OCI-LY1 (cell line): Measurements from ENCODE around the gene DENND5A.

ENCODE experiments used
- H2AFZ ChIP-seq: fragments of 200-600 bp; sonication (generic), shearing (Covaris generic); 2 replicates; pipeline ENCODE4 v1.6.0; 2014; ENCODE audit warnings: antibody characterized with exemption, mild to moderate bottlenecking, low read length
- H3F3A ChIP-seq: fragments of 200-600 bp; sonication (generic), shearing (Covaris generic); 2 replicates; pipeline ENCODE4 v1.6.0; 2014; ENCODE audit warnings: mild to moderate bottlenecking, antibody characterized with exemption, low read length, moderate library complexity; ENCODE audit not compliant: insufficient read depth
- H3K27ac ChIP-seq: fragments of 200-600 bp; sonication (generic); 2 replicates; pipeline ENCODE4 v1.5.1; 2014; ENCODE audit warnings: low read length, mixed run types, mild to moderate bottlenecking, low read depth; ENCODE audit not compliant: poor library complexity, severe bottlenecking
- H3K27me3 ChIP-seq: fragments of 200-600 bp; sonication (generic); 2 replicates; pipeline ENCODE4 v1.6.0; 2014; ENCODE audit warnings: antibody characterized with exemption, mild to moderate bottlenecking, low read length, moderate library complexity; ENCODE audit not compliant: insufficient read depth
- H3K36me3 ChIP-seq: fragments of 200-600 bp; sonication (generic); 2 replicates; pipeline ENCODE4 v1.6.1; 2014; ENCODE audit warnings: mild to moderate bottlenecking, antibody characterized with exemption, low read length, moderate library complexity, mixed read lengths; ENCODE audit not compliant: insufficient read depth
- H3K4me1 ChIP-seq: fragments of 200-600 bp; sonication (generic); 2 replicates; pipeline ENCODE4 v1.5.1; 2014; ENCODE audit warnings: mild to moderate bottlenecking, low read length, moderate library complexity; ENCODE audit not compliant: insufficient read depth, severe bottlenecking
- H3K4me2 ChIP-seq: fragments of 200-600 bp; sonication (generic), shearing (Covaris generic); 2 replicates; pipeline ENCODE4 v1.6.1; 2014; ENCODE audit warnings: low read length
- H3K4me3 ChIP-seq: fragments of 200-600 bp; sonication (generic); 2 replicates; pipeline ENCODE4 v1.5.1; 2014; ENCODE audit warnings: low read length, low read depth, mild to moderate bottlenecking, mixed read lengths; ENCODE audit not compliant: poor library complexity, severe bottlenecking
- H3K79me2 ChIP-seq: fragments of 200-600 bp; shearing (Covaris generic); 2 replicates; pipeline ENCODE4 v1.6.1; 2016; ENCODE audit warnings: mixed run types, low read length, mixed read lengths; ENCODE audit not compliant: insufficient read depth
- H3K9ac ChIP-seq: fragments of 200-600 bp; sonication (generic), shearing (Covaris generic); 2 replicates; pipeline ENCODE4 v1.6.1; 2014; ENCODE audit warnings: mild to moderate bottlenecking, low read length, mixed read lengths
- H3K9me2 ChIP-seq: fragments of 200-600 bp; sonication (generic), shearing (Covaris generic); 2 replicates; pipeline ENCODE4 v1.6.1; 2014; ENCODE audit warnings: low read depth, mild to moderate bottlenecking, low read length, mixed read lengths
- H3K9me3 ChIP-seq: fragments of 200-600 bp; shearing (Covaris generic); 2 replicates; pipeline ENCODE4 v1.6.1; 2014; ENCODE audit warnings: low read length, mixed read lengths
- H4K20me1 ChIP-seq: fragments of 200-600 bp; sonication (generic), shearing (Covaris generic); 2 replicates; pipeline ENCODE4 v1.6.0; 2016; ENCODE audit warnings: mild to moderate bottlenecking, low read length; ENCODE audit not compliant: insufficient read depth
- EZH2 ChIP-seq: fragments of 200-600 bp; sonication (generic), shearing (Covaris generic); IDR thresholded peaks from 2 replicates; pipeline ENCODE4 v1.8.0; 2017; ENCODE audit warnings: borderline replicate concordance, mixed run types, mild to moderate bottlenecking, antibody characterized with exemption, low read length, moderate library complexity, mixed read lengths
- TF ChIP-seq, protein P1 (sequence below): fragments of 200-600 bp; sonication (generic), shearing (Covaris generic); IDR thresholded peaks from 2 replicates; pipeline ENCODE4 v1.5.1; 2017; ENCODE audit warnings: mild to moderate bottlenecking, antibody characterized with exemption, low read length, moderate library complexity, mixed read lengths

DENND5A gene

DNA sequence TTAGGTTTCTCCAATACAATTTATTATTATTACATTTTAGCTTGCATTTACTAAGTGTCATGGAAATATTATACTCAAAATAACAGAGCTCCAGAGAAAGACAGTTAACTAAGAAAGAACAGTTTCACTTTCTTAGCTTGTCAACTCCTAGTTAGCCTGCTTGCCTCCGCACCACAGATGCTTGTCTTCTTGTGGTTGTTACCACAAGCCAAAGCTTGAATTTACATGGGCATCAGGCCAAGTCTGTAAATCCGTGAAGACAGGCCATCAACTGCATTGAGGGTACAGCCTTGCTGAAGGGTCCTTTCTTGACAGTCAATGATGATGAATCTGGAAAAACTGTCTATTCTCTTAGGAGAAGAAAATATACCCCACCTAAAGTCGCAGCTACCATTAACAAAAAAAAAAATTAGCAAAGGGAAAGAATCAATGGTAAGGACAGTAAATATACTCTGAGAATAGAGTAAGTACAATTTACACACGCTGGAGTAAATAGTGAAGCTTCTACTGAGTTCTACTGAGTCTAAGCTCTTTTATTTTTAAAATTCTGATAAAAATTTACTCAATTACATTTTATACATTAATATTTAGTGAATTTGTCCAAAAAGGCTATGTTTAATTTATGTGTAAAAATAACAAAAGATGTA lies 15.6 kb upstream of the DENND5A start:
- Histone ChIP-seq H3F3A (no peaks in the 10 kb centered on the region), H3K27ac (peak overlapping the region; percentile 52), H3K4me3 (peak overlapping the region; percentile 14), H3K4me2 (peak overlapping the region; percentile 43; the same call in 1 of the 2 replicates), H3K9ac (no peak overlapping the region), H3K9me2 (no peaks in the 10 kb centered on the region), H4K20me1 (no peaks in the 10 kb centered on the region), H2AFZ (no peak overlapping the region), H3K4me1 (peaks cover 17% of the 10 kb centered on the region), H3K27me3 (no peaks in the 10 kb centered on the region), H3K36me3 (peaks cover 9% of the 10 kb centered on the region), H3K9me3 (no peaks in the 10 kb centered on the region), H3K79me2 (no peaks in the 10 kb centered on the region)
- TF ChIP-seq, protein P1, sequence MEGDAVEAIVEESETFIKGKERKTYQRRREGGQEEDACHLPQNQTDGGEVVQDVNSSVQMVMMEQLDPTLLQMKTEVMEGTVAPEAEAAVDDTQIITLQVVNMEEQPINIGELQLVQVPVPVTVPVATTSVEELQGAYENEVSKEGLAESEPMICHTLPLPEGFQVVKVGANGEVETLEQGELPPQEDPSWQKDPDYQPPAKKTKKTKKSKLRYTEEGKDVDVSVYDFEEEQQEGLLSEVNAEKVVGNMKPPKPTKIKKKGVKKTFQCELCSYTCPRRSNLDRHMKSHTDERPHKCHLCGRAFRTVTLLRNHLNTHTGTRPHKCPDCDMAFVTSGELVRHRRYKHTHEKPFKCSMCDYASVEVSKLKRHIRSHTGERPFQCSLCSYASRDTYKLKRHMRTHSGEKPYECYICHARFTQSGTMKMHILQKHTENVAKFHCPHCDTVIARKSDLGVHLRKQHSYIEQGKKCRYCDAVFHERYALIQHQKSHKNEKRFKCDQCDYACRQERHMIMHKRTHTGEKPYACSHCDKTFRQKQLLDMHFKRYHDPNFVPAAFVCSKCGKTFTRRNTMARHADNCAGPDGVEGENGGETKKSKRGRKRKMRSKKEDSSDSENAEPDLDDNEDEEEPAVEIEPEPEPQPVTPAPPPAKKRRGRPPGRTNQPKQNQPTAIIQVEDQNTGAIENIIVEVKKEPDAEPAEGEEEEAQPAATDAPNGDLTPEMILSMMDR, result no peak
- TF ChIP-seq EZH2, result no peak

DNA sequence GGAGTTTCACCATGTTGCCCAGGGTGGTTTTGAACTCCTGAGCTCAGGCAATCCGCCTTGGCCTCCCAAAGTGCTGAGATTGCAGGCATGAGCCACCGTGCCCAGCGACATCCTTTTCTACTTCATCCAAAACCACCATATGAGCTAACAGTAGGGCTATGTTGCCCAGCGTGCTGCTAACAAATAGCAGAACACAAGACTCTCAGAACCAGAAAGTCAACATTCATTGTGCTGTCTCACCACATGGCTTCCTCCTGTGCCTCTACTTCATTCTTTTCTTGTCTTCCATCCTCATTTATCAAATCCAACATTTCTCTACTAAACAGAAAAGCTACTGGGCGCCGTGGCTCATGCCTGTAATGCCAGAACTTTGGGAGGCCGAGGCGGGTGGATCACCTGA lies 12.0 kb upstream of the DENND5A start:
- Histone ChIP-seq H3K9me2 (no peaks in the 10 kb centered on the region), H3F3A (no peaks in the 10 kb centered on the region), H3K4me3 (no peak overlapping the region), H4K20me1 (no peaks in the 10 kb centered on the region), H3K36me3 (peaks cover 5% of the 10 kb centered on the region), H3K79me2 (no peaks in the 10 kb centered on the region), H3K9ac (no peak overlapping the region), H3K27me3 (no peaks in the 10 kb centered on the region), H3K4me2 (no peak overlapping the region), H3K4me1 (peaks cover 17% of the 10 kb centered on the region), H3K9me3 (no peaks in the 10 kb centered on the region), H3K27ac (no peak overlapping the region), H2AFZ (no peak overlapping the region)
- TF ChIP-seq, protein P1, result no peak
- no peak for TF ChIP-seq EZH2

DNA sequence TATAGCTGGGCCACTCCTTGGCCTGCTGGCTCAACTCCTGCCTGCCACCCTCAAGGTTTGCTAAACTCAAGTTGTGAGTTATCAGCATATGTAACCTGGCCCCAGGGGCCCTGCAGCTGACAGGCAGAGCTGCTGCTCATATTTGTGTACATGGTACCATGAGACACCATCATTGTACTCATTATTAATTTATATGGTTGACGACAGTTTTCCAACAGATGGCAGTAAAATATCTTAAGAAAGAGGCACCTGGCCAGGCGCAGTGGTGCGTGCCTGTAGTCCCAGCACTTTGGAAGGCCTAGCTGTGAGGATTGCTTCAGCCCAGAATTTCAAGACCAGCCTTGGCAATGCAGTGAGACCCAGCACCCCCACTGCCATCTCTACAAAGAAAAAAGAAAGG lies 11.4 kb upstream of the DENND5A start:
- H3K9me3 ChIP-seq, result no peaks in the 10 kb centered on the region
- TF ChIP-seq EZH2, result no peak
- TF ChIP-seq, protein P1, result peak; percentile 23; the same call in 1 of the 2 replicates
- H3K79me2 ChIP-seq, result no peaks in the 10 kb centered on the region
- no peak overlapping the region for H3K4me3 ChIP-seq
- no peak overlapping the region for H3K27ac ChIP-seq
- H3K4me2 ChIP-seq, result no peak overlapping the region
- peaks cover 5% of the 10 kb centered on the region for H3K36me3 ChIP-seq
- H3K27me3 ChIP-seq, result no peaks in the 10 kb centered on the region
- no peaks in the 10 kb centered on the region for H3F3A ChIP-seq
- H3K4me1 ChIP-seq, result peaks cover 15% of the 10 kb centered on the region
- H4K20me1 ChIP-seq, result no peaks in the 10 kb centered on the region
- H2AFZ ChIP-seq, result no peak overlapping the region
- H3K9ac ChIP-seq, result no peak overlapping the region
- H3K9me2 ChIP-seq, result no peaks in the 10 kb centered on the region
